Activated naive CD8-positive, alpha-beta T cell (primary cell): ENCODE results near the gene CYP4F11.
"Not testable (repeated sequence)": the region's sequence is repeated elsewhere in the genome, so short reads cannot be mapped to it uniquely, and the experiment has no call there.

ENCODE experiments used
- H3K27ac Mint-ChIP-seq: one replicate; pipeline ENCODE4 v1.8.0; 2021; ENCODE audit warnings: mixed read lengths
- H3K27me3 Mint-ChIP-seq: one replicate; pipeline ENCODE4 v1.8.0; 2021; ENCODE audit warnings: mixed read lengths
- H3K36me3 Mint-ChIP-seq: one replicate; pipeline ENCODE4 v1.8.0; 2021; ENCODE audit warnings: mixed read lengths
- H3K4me1 Mint-ChIP-seq: one replicate; pipeline ENCODE4 v1.8.0; 2021; ENCODE audit warnings: low read depth, mixed read lengths
- H3K4me3 Mint-ChIP-seq: one replicate; pipeline ENCODE4 v1.8.0; 2021; ENCODE audit warnings: mild to moderate bottlenecking, mixed read lengths
- H3K9me3 Mint-ChIP-seq: one replicate; pipeline ENCODE4 v1.8.0; 2021; ENCODE audit warnings: low read depth, mixed read lengths

The CYP4F11 gene

DNA sequence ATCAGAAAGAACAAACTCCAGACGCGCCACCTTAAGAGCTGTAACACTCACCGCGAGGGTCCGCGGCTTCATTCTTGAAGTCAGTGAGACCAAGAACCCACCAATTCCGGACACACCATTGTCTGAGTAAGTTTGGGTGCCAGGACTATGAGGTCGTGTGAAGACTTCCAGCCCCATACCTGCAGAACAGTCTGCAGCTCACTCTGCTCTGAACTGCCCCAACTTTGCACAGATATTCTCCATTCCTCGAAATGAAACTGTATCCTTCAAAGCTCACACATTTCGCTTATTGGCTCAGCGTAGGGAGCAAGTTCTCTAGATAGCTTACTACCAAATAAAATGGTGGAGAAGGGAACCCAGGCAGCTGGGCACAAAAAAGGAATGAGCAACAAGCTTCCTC is 33.8 kb downstream of the CYP4F11 start:
- H3K27ac Mint-ChIP-seq = no peak overlapping the region
- peaks cover 11% of the 10 kb centered on the region for H3K4me1 Mint-ChIP-seq
- H3K4me3 Mint-ChIP-seq = peak overlapping the region; percentile 90
- H3K9me3 Mint-ChIP-seq = no peaks in the 10 kb centered on the region
- no peaks in the 10 kb centered on the region for H3K36me3 Mint-ChIP-seq
- H3K27me3 Mint-ChIP-seq = peaks cover 19% of the 10 kb centered on the region

DNA sequence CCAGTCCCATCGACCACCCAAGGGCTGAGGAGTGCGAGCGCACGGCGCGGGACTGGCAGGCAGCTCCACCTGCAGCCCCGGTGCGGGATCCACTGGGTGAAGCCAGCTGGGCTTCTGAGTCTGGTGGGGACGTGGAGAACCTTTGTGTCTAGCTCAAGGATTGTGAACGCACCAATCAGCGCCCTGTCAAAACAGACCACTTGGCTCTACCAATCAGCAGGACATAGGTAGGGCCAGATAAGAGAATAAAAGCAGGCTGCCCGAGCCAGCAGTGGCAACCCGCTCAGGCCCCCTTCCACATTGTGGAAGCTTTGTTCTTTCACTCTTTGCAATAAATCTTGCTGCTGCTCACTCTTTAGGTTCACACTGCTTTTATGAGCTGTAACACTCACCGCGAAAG is 34.3 kb downstream of the CYP4F11 start:
- not testable (repeated sequence) for H3K27ac Mint-ChIP-seq, H3K9me3 Mint-ChIP-seq, H3K36me3 Mint-ChIP-seq
- H3K4me3 Mint-ChIP-seq = peak overlapping the region; percentile 90
- peaks cover 20% of the 10 kb centered on the region for H3K27me3 Mint-ChIP-seq
- peaks cover 11% of the 10 kb centered on the region for H3K4me1 Mint-ChIP-seq

DNA sequence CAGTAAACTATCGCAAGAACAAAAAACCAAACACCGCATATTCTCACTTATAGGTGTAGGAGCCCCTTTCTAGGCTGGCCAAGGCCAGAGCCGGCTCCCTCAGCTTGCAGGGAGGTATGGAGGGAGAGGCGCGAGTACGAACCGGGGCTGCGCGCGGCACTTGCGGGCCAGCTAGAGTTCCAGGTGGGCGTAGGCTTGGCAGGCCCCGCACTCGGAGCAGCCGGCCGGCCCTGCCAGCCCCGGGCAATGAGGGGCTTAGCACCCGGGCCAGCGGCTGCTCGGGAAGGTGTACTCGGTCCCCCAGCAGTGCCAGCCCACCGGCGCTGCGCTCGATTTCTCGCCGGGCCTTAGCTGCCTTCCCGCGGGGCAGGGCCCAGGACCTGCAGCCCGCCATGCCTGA is 34.8 kb downstream of the CYP4F11 start:
- peaks cover 11% of the 10 kb centered on the region for H3K4me1 Mint-ChIP-seq
- H3K36me3 Mint-ChIP-seq, H3K27ac Mint-ChIP-seq, H3K9me3 Mint-ChIP-seq: not testable (repeated sequence)
- peak overlapping the region; percentile 72 for H3K4me3 Mint-ChIP-seq
- peaks cover 19% of the 10 kb centered on the region for H3K27me3 Mint-ChIP-seq

DNA sequence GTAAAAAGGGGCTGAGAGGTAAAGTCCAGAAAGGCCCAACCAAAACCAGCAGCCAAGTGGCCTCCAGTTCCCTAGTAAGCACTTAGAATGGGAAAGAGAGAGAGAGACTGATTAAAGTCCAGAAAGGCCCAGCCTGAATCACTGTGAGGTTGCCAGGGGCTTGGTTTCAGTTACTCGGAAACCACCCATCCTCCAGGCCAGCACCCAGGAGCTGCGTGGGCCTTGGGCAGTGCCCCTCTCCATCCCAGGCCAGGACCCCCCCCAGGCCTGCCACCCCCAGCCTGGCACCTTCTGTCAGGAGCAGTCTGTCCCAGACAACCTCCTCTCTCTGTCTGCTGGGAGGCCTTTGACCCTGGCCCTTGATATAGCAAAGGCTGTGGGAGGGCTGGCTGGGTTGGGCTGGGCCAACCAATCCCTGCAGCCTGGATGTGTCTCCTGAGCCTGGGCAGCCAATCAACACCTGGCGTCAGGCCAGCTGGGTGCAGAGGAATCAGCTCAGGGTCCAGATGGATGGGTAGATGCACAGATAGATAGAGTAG is 36.5 kb downstream of the CYP4F11 start, which contains the start of gene CYP4F2:
Gene CYP4F2 (minus strand): TSS at position 337 of the 539 bp plus-strand sequence. CDS start 463 bp downstream, outside the sequence.
- Mint-ChIP-seq H3K36me3 (no peaks in the 10 kb centered on the region), H3K4me3 (no peak within 1 kb of the TSS), H3K4me1 (peaks cover 11% of the 10 kb centered on the region), H3K27me3 (peaks cover 20% of the 10 kb centered on the region), H3K27ac (no peak within 1 kb of the TSS), H3K9me3 (no peaks in the 10 kb centered on the region)

DNA sequence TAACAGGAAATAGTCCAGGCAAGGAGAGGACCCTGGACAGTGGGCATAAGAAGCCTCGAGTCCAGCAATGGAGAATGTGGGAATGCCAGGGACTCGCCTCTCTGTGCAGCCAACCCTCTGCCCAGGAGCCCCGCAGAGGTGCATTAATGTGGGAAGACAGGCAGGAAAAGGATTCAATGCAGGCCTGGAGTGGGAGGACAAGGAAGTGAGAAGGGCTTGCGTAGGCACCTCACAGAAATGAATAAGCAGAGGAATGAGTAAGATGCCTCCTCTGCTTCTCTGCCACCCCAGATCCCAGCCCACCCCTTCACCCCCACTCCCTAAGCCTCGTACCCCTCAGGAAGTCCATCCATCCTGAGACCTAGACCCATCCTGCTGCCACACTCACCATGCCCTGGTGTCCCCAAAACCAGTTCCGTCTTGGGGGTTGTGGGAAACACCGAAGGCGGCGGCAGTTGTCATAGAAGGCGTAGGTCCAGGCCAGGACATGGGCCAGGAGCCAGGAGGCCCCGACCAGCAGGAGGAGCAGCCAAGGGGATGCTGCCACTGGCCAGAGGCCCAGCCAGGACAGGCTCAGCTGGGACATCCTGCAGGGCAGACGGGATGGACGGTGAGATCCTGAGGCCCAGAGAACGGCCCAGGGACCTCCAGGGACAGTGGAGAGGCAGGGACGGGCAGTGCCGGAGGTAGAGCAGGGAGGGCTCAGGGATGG is 37.1 kb downstream of the CYP4F11 start:
- H3K36me3 Mint-ChIP-seq = no peaks in the 10 kb centered on the region
- H3K4me1 Mint-ChIP-seq = peaks cover 11% of the 10 kb centered on the region
- H3K27ac Mint-ChIP-seq = no peak overlapping the region
- no peak overlapping the region for H3K4me3 Mint-ChIP-seq
- H3K27me3 Mint-ChIP-seq = peaks cover 20% of the 10 kb centered on the region
- H3K9me3 Mint-ChIP-seq = no peaks in the 10 kb centered on the region

DNA sequence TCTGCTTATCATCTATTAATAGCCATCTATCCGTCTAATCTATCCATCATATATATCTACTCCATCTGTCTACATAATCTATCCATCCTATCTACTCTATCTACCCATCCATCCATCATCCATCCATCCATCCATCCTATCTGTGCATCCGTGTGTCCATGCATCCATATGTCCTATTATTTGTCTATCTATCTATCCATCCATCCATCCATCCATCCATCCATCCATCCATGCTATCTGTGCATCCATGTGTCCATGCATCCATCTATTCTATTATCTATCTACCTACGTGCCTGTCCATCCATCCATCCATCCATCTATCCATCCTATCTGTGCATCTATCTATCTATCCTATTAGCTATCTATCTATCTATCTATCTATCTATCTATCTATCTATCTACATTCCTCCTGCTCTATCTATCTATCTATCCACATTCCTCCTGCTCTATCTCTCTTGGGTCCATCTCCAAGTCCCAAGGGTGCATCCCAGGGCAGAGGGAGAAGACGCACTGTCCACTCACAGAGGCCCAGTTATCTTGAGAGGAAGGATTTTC is 38.4 kb downstream of the CYP4F11 start:
- H3K27ac Mint-ChIP-seq = no peak overlapping the region
- H3K4me3 Mint-ChIP-seq = no peak overlapping the region
- H3K36me3 Mint-ChIP-seq = no peaks in the 10 kb centered on the region
- H3K9me3 Mint-ChIP-seq = no peaks in the 10 kb centered on the region
- H3K27me3 Mint-ChIP-seq = peaks cover 20% of the 10 kb centered on the region
- H3K4me1 Mint-ChIP-seq = peaks cover 11% of the 10 kb centered on the region

DNA sequence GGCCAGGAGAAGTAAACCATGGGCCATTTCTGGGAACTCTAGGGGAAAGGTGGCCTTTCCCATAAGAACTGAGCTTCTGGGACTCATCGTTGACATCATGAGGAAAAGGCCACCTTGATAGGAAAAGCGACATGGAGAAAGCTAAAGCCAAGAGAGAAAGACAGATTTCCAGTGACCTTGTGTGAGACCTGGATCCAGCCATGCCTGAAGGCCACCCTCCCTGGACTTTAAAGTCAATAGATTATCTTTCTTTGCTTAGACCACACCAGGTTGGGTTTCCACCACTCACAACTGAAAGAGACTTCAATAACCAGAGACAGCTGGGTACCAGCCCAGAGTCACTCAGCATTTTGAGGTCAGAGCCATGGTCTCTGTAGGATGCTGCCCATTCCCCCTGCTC is 40.0 kb downstream of the CYP4F11 start:
- Mint-ChIP-seq H3K4me1 (peaks cover under 1% of the 10 kb centered on the region), H3K36me3 (no peaks in the 10 kb centered on the region), H3K27me3 (peaks cover 16% of the 10 kb centered on the region), H3K9me3 (no peaks in the 10 kb centered on the region), H3K27ac (no peak overlapping the region), H3K4me3 (no peak overlapping the region)

DNA sequence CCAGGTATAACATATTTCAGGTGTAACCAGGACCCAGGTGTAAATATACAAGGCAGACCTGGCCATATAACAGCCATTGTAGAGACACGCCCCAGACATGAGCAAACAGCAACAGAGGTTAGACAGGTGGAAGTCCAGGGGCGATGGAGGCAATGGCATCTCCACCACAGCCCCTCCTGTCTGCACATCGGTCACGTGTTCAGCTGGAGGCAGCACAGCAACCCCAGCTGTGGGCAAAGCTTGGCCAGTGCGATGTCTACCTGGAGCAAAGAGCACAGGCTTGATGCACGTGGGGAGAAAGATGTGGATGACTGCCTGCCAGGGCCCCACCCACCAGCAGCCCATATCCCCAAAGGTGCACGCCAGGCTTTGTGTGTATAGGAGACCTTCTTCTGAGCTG is 40.9 kb downstream of the CYP4F11 start:
- Mint-ChIP-seq H3K27ac (no peak overlapping the region), H3K9me3 (no peaks in the 10 kb centered on the region), H3K4me1 (no peaks in the 10 kb centered on the region), H3K36me3 (no peaks in the 10 kb centered on the region), H3K27me3 (peaks cover 16% of the 10 kb centered on the region), H3K4me3 (no peak overlapping the region)

DNA sequence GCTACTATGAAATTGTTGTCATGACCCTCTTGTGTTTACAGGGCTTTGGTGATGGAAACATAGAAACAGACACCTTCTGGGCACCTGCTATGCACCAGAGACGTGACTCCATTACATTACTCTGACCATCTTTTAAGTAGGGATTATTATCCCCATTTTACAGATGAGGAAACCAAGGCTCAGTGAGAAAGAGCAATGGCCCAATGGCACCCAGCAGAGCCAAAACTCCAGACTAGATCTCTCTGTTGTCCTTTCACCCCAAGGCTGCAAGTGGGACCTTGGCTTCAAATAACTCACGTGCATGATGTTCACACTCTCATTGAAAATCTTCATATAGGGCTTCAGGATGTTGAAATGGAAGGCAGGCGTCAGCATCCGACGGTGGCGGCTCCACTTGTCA is 42.3 kb downstream of the CYP4F11 start:
- Mint-ChIP-seq H3K36me3 (no peaks in the 10 kb centered on the region), H3K27me3 (peaks cover 14% of the 10 kb centered on the region), H3K27ac (no peak overlapping the region), H3K9me3 (no peaks in the 10 kb centered on the region), H3K4me3 (no peak overlapping the region), H3K4me1 (no peaks in the 10 kb centered on the region)

DNA sequence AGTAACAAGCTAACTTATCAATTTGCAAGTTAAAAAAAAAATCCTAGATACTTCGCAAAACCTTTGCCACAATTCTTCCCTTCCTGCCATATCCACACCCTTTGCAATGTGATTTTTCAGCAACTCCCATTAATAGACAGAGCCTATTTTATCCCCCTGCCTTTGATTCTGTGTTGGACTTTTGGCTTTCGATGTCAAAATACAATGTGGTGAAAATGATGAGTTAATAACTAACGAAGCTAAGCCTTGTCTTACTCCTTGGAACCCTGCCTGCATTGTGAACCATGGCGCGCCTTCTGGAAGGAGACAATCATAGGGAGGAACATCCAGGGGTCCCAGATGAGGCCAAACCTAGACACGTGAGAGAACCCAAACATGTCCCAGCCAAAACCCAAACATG is 42.9 kb downstream of the CYP4F11 start:
- H3K4me3 Mint-ChIP-seq = no peak overlapping the region
- no peaks in the 10 kb centered on the region for H3K9me3 Mint-ChIP-seq
- no peak overlapping the region for H3K27ac Mint-ChIP-seq
- H3K4me1 Mint-ChIP-seq = no peaks in the 10 kb centered on the region
- H3K27me3 Mint-ChIP-seq = peaks cover 9% of the 10 kb centered on the region
- H3K36me3 Mint-ChIP-seq = no peaks in the 10 kb centered on the region

DNA sequence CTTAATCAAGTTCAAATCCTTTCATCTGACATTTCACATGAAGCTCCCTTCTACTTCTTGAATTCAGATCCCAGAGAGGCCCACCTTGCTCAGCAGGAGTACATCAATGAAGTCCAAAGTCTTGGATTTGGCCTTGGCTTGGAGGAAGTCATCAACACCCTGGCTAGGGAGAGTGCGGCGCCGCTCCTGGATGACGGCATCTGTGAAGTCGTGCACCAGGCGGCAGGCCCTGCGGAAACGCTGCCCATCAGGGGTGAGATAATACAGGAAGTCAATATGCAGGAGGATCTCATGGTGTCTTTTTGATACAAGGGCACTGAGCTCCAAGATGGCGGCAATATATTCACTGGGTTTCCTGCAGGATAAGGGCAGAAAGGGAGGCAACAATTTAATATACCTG is 45.0 kb downstream of the CYP4F11 start:
- not testable (repeated sequence) for H3K27me3 Mint-ChIP-seq, H3K36me3 Mint-ChIP-seq, H3K27ac Mint-ChIP-seq, H3K9me3 Mint-ChIP-seq, H3K4me1 Mint-ChIP-seq, H3K4me3 Mint-ChIP-seq

DNA sequence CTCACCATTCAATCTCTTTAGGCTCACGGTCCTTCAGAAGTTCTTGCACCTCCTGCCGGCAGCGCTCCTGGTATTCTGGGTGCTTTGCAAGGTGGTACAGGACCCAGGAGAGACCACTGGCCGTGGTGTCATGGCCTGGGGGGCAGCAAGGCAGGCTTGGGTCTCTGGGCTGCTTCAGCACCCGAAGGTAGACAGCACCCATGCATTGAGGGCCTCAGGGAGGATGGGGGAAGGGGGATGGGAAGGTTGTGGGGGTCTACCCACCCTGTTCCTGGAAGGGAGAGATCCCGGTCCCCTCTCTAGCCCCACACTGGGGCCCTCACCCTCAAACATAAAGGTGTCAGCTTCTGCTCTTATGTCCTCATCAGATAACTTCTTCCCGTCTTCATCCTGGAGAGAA is 48.4 kb downstream of the CYP4F11 start:
- Mint-ChIP-seq H3K9me3 (no peaks in the 10 kb centered on the region), H3K36me3 (no peaks in the 10 kb centered on the region), H3K27ac (no peak overlapping the region), H3K27me3 (peaks cover 6% of the 10 kb centered on the region), H3K4me3 (no peak overlapping the region), H3K4me1 (no peaks in the 10 kb centered on the region)

DNA sequence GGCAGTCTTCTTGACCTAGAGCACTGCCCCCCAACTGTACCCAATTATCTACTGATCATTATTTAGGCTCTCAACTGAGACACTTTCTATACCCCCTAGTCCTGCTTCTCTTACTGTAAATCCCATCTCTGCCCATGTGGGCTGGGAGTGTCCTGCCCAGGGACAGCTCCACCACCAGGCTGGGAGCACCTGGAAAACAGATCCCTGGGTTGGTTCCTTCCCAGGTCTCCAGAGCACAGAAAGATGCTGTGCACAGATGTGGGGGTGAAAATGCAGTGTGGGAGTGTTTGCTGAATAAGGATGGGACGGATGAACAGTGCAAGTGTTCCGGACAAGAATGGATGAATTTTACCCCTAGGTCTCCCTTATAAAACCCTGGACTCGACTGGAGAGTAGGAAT is 49.2 kb downstream of the CYP4F11 start:
- H3K36me3 Mint-ChIP-seq = no peaks in the 10 kb centered on the region
- H3K4me3 Mint-ChIP-seq = no peak overlapping the region
- no peaks in the 10 kb centered on the region for H3K4me1 Mint-ChIP-seq
- H3K27me3 Mint-ChIP-seq = peaks cover 9% of the 10 kb centered on the region
- H3K9me3 Mint-ChIP-seq = no peaks in the 10 kb centered on the region
- H3K27ac Mint-ChIP-seq = no peak overlapping the region

DNA sequence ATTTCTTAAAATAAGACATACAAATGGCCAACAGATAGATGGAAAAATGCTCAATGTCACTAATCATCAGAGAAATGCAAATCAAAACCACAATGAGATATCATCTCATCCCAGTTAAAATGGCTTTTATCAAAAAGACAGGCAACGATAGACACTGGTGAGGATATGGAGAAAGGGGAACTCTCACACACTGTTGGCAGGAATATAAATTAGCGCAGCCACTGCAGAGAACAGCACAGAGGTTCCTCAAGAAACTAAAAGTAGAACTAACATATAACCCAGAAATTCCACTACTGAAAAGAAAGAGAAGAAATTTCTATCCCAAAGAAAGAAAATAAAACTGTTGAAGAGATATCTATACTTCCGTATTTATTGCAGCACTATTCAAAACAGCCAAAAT is 51.0 kb downstream of the CYP4F11 start:
- not testable (repeated sequence) for H3K9me3 Mint-ChIP-seq, H3K4me1 Mint-ChIP-seq, H3K36me3 Mint-ChIP-seq, H3K27ac Mint-ChIP-seq, H3K4me3 Mint-ChIP-seq
- H3K27me3 Mint-ChIP-seq = peaks cover 10% of the 10 kb centered on the region

DNA sequence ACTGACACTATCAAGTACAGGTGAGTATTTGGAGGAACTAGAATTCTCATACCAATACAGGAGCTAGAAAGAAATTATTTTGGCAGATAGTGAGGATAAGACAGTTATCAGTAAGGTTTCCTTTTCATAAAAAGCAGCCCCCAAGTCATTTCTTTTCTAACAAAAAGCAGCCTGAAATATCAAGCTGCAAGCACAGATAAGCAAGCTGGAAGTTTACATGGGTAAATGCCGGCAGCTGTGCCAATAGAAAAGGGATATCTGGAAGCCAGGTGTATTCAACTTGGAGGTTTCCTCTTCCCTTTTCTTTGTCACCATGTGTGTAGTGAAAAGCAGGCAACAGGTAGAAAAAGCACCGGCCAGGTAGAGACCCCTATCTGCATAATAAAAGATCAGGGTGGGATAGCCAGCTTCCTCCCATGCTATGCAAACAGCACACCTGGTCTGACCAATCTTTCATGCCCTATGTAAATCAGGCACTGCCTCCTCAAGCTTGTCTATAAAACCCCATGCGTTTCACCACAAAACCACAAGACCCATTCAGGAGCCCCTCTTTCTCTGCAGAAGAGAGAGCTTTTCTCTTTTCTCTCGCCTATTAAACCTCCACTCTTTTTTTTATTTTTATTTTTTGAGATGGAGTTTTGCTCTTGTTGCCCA is 59.4 kb downstream of the CYP4F11 start:
- Mint-ChIP-seq H3K4me1 (peaks cover 10% of the 10 kb centered on the region), H3K36me3 (no peaks in the 10 kb centered on the region), H3K9me3 (no peaks in the 10 kb centered on the region), H3K27me3 (peaks cover 21% of the 10 kb centered on the region), H3K4me3 (no peak overlapping the region), H3K27ac (no peak overlapping the region)
